HG03460 (cell line): ENCODE measurements around the gene ELSPBP1.
"Not testable (repeated sequence)": the region's sequence is repeated elsewhere in the genome, so short reads cannot be mapped to it uniquely, and the experiment has no call there.

Experiments used
- ATAC-seq: cut with Tn5 transposase; IDR thresholded peaks from one replicate; pipeline ENCODE4 v1.9.1; 2021; ENCODE audit not compliant: unreplicated experiment

Gene ELSPBP1

DNA sequence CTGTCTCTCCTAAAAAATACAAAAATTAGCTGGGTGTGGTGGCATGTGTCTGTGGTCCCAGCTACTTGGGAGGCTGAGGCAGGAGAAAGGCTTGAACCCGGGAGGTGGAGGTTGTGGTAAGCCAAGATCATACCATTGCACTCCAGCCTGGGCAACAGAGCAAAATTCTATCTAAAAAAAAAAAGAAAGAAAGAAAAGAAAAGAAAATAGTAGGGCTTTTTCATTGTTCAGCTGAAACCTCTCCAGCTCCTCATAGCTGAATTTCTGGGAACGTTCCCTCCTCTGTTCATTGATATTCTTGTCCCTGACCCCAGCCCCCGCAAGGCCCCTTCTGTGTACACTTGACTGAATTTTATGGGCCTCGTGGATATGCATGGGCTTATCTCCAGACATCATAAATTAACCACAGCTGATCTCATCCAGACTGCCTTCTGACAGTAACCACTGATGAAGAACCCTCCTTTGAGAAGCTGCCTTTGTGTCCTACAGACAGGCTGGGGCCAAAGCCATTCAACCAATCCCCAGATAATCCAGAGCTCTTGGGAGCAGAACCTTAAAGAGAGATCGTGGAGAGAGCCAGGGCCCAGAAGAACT is at the start of gene ELSPBP1:
Gene ELSPBP1, plus strand, starts transcription at position 424 of the 594 bp plus-strand sequence. CDS start 14,036 bp downstream, outside the sequence.
- ATAC-seq = no peak

DNA sequence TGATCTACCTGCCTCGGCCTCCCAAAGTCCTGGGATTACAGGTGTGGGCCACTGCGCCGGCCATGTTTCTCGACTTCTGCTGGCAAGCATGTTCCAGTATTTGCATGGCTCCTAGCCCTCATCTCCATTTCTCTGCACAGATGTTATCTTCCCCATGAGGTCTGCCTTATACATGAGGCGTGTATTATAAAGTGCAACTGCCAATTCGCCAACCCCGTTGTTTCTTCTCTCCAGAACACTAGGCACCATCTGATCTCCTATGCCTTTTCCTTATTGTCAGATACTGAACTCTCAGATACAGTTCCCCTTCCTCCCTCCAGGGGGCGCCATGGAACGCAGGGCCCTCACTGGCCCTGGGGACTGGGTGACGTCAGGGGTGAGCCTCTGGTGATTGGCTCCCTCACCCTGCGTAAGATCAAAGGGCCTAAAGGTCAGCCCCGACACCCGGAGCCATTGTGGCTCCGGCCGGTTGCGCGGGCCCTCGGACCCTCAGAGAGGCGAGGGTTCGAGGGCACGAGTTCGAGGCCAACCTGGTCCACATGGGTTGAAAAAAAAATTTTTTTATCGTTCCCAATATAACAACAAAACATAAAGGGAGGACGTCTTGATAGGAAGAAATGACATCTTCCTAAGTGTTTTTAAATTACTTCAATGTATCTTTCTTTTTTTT is 44.4 kb upstream of the ELSPBP1 start:
- ATAC-seq = not testable (repeated sequence)

- ATAC-seq = not testable (repeated sequence)
Measured at GRCh38 chr19:47952132-47952531, 42.3 kb upstream of the ELSPBP1 start.

GRCh38 chr19:47955936-47956335 is 38.5 kb upstream of the ELSPBP1 start:
- ATAC-seq = not testable (repeated sequence)

DNA sequence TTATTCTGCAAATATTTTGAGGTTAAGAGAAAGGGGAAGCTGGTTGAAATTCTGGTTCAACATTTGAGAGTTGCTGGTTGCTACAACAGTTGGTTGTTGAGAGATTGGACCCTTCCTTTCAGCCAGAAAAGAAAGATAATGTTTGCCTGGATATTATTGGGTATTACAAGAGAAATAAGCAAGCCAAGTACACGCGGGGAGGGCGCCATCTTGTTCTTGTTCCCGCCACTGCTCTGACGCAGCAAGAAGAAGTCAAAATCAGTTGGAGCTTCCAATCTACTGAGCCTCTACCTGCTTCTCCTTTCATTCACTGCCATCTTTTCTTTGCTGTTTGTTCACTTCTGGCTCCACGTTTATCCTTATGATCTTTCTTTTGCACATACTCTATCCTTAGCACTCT is 20.9 kb upstream of the ELSPBP1 start:
- ATAC-seq = no peak

- ATAC-seq = no peak
Measured at GRCh38 chr19:47991191-47991808, 3.1 kb upstream of the ELSPBP1 start.

GRCh38 chr19:47992070-47992469 is 2.4 kb upstream of the ELSPBP1 start, which contains the start of gene BSPH1:
TSS of gene BSPH1 (minus strand) at chr19:47992170. CDS start at chr19:47992081, 89 bp downstream.
- no peak for ATAC-seq

- ATAC-seq = no peak
Measured at GRCh38 chr19:47996230-47996727, 1.8 kb downstream of the ELSPBP1 start.

- no peak for ATAC-seq
Measured at GRCh38 chr19:47998800-47999199, 4.4 kb downstream of the ELSPBP1 start.

- ATAC-seq = no peak
Measured at GRCh38 chr19:48000846-48001245, 6.4 kb downstream of the ELSPBP1 start.

GRCh38 chr19:48004236-48004635 is 9.8 kb downstream of the ELSPBP1 start:
- ATAC-seq = no peak

- ATAC-seq = no peak
Measured at GRCh38 chr19:48006762-48007161, 12.3 kb downstream of the ELSPBP1 start.

DNA sequence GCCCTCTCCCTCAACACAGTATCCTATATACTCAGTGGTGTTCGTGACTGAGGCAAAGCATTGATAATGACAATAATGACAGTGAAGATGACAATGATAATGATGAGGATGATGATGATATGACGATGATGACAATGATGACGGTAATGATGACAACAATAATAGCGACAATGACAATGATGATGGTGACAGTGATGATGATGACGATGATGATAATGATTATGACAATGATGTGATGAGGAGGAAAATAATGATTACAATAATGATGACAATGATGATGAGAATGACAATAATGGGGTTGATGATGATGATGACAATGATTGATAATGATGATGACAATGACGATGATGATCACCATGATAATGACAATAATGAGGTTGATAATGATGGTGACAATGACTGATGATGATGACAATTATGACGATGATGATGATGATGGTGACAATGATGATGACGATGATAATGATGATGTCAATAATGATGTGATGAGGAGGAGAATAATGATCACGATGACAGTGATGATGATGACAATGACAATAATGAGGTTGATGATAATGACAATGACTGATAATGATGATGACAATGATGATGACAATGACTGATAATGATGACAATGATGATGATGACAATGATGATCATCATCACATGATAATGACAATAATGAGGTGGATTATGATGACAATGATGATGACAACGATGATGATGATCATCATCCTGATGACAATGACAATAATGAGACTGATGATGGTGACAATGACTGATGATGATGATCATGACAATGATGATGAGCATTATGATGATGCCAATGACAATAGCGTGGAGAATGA is 16.7 kb downstream of the ELSPBP1 start:
- no peak for ATAC-seq

- no peak for ATAC-seq
Measured at GRCh38 chr19:48020686-48021085, 26.3 kb downstream of the ELSPBP1 start.

DNA sequence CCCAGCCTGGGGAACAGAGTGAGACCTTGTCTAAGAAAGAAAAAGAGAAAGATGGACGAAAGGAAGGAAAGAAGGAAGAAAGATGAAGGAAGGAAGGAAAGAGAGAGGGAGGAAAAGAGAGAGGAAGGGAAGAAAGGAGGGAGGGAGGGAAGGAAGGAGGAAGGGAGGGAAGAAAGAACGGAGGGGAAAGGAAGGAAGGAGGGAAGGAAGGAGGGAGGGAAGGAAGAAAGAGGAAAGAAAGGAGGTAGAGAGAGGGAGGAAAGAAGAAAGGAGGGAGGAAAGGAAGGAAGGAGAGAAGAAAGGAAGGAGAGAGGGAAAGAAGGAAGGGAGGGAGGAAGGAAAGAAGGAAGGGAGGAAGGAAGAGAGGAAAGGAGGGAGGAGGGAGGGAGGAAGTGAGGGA is 28.6 kb downstream of the ELSPBP1 start:
- ATAC-seq = no peak

DNA sequence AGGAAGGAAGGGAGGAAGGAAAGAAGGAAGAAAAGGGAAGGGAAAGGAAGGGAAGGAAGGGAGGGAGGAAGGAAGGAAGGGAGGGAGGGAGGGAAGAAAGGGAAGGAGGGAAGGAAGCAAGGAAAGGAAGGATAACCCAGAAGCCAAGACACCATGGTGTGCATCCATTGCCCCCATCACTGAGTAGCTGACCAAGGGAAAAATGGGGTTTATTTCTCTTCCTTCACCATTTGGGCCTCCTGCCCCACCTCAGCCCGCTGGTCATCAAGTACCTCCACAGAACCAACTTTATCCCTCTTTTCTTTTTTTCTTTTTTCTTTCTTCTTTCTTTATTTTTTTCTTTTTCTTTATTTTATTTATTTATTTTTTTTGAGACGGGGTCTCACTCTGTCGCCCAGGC is 29.1 kb downstream of the ELSPBP1 start:
- ATAC-seq = no peak

- no peak for ATAC-seq
Measured at GRCh38 chr19:48025480-48025879, 31.0 kb downstream of the ELSPBP1 start.

DNA sequence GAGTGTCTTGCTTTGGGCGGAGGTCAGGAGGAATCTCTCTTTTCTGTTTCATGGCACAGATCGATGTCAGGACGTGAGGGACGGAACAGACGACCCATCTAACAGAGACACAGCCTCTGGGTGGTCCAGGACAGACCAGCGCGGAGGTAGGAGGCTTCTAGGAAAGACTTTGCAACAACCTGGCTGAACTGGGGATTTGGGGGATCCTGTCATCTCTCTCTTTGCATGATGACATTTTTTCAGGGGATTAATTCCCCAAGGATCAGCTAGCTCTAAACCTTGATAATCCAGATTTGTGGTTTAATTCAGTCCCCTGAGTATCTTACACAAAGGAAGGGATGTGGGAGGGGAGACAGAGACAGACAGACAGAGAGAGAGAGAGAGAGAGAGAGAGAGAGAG is 35.0 kb downstream of the ELSPBP1 start:
- no peak for ATAC-seq

GRCh38 chr19:48030073-48030472 is 35.6 kb downstream of the ELSPBP1 start:
- no peak for ATAC-seq

DNA sequence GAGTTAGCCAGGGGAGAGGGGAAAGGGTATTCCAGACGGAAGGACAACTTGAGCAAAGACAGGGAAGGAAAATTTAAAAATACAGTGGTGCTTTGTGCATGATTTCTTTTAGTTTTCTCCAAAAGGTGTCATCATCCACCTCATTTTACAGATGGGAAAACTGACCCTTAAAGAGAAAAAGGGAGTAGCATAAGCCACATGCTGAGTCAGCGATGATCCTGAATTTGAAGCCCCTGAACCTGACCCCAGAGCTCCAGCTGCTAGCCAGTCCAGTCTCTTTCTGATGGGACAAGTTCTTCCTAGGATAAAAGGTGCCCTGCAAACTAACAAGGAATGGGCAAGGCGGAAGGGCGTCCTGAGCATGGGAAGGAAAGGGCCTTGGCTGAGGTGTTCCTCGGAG is 39.2 kb downstream of the ELSPBP1 start:
- ATAC-seq = no peak

DNA sequence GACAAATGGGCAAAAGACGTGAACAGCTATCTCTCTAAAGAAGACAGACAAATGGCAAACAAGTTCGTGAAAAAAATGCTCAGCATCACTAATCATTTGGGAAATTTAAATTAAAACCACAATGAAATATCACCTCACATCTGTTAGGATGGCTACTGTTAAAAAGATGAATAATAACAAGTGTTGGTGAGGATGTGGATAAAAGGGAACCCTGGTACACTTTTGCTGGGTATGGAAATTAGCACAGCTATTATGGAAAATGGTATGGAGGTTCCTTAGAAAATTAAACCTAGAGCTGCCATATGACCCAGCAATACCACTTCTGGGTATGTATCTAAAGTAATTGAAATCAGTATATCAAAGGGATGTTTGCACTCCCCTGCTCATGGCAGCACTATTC is 42.3 kb downstream of the ELSPBP1 start:
- no peak for ATAC-seq
